ENCODE results near the gene GOLGA7B. TPM values are rescaled to one million over a fixed set of nuclear protein-coding genes. Genes with fewer than 3 reads are reported as not detected.

GOLGA7B gene
- total and polyA plus RNA-seq, 9 of the 15 experiments (the other 6 are each of a cell fraction or from before 2014, with no cell fraction given) = 0.03 to 0.07 (median 0.04) TPM; not detected in 3

DNA sequence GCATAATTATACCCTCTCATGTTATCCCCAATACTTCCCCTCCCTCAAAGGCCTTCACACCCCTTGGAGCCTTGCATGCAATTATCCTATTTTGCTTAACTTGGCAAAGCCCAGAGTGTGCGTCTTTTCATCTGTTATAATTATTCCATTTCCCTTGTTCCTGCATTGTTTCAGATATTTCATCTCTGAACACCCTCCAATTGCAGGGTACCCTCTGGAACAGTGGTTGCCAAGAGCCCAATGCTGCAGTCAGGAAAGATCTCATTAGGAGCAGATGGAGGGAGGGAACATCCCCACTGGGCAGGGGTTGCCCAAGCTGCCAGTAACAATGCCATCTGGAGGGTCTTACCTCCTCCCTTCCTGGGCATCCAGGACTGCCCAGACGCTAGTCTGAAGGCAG is 18.4 kb upstream of the GOLGA7B start:
- peaks cover 0 to 27% of the 10 kb centered on the region in 2 experiments; a peak in 3 of 5 replicates for H3K27me3 ChIP-seq (ENCODE audit: control insufficient read depth in 2 of 2, insufficient read depth in 2 of 2, low read length in 2 of 2)
- no peaks in the 10 kb centered on the region for H3K79me2 ChIP-seq (ENCODE audit: control insufficient read depth, insufficient read depth, low read length)
- no peak overlapping the region for H3K4me2 ChIP-seq (ENCODE audit: insufficient read depth, low read length)
- H4K20me1 ChIP-seq (replicated peaks; ENCODE audit: control insufficient read depth, insufficient read depth, low read length) = no peaks in the 10 kb centered on the region
- no peaks in the 10 kb centered on the region for H3K9me1 ChIP-seq (ENCODE audit: control insufficient read depth, insufficient read depth, low read length)
- no peaks in the 10 kb centered on the region for H3K9me3 ChIP-seq (replicated peaks; ENCODE audit: control insufficient read depth, insufficient read depth, low read depth, low read length)
- no peak overlapping the region for H2AFZ ChIP-seq (ENCODE audit: low read depth, low read length)
- intact Hi-C loops (cut with micrococcal nuclease) (no loop called here), in situ Hi-C loops (cut with MboI) (no loop called here)
- ATAC-seq (no peak), DNase-seq (ENCODE audit: extremely low read depth in 1 of 4, low spot score in 3 of 4) (no peak), FAIRE-seq (no peak)
- BruUV-seq (replicated peaks) = no TSS peak
- H3K9ac ChIP-seq (ENCODE audit: insufficient read depth in 1 of 2, low read depth in 2 of 2, low read length in 2 of 2) = no peak overlapping the region
- WGBS (ENCODE audit: insufficient coverage, low coverage, missing lambda C conversion rate) = 8% methylated on average over 2 of the region's 2 CpGs
- H3K4me1 ChIP-seq (replicated peaks in 1 of 2; ENCODE audit: control insufficient read depth in 2 of 2, insufficient read depth in 2 of 2, low read length in 2 of 2) = no peaks in the 10 kb centered on the region; a peak in 1 of 5 replicates
- no peak overlapping the region for H3K27ac ChIP-seq (ENCODE audit: extremely low read depth, low read depth, low read length)
- CTCF ChIA-PET (ENCODE audit: low intra/inter-chr PET ratio) = interaction anchor here (0.6 kb wide), 1 partner anchor 18 kb away, joined by 4 read pairs; no protein-coding TSS in a partner anchor
- no peak overlapping the region for H3K4me3 ChIP-seq
- POLR2A ChIA-PET = interaction anchor here (1.0 kb wide), 1 partner anchor 86 kb away, joined by 3 read pairs; no protein-coding TSS in a partner anchor
- H3K36me3 ChIP-seq (ENCODE audit: control insufficient read depth, insufficient read depth, low read length) = no peaks in the 10 kb centered on the region
- TF ChIP-seq ZNF707 (CRISPR knock-in tag; conservative IDR thresholded peaks at IDR 0.05) (no peak), ARNT (IDR thresholded peaks at IDR 0.05) (no peak), YBX1 (IDR thresholded peaks at IDR 0.05) (no peak), HIVEP1 (CRISPR knock-in tag; IDR thresholded peaks at IDR 0.05) (no peak), CXXC5 (CRISPR knock-in tag; IDR thresholded peaks at IDR 0.05) (no peak), ZNF764 (CRISPR knock-in tag; IDR thresholded peaks at IDR 0.05; ENCODE audit: low read depth) (no peak), DIDO1 (tag; IDR thresholded peaks at IDR 0.05; ENCODE audit: low read depth) (no peak), ARHGAP35 (IDR thresholded peaks at IDR 0.05; ENCODE audit: partially characterized antibody) (no peak), SIN3A (IDR thresholded peaks at IDR 0.05; ENCODE audit: borderline replicate concordance in 2 of 2, control insufficient read depth in 1 of 2, low read depth in 2 of 2, low read length in 2 of 2) (no peak)
- TF ChIP-seq, protein P1, sequence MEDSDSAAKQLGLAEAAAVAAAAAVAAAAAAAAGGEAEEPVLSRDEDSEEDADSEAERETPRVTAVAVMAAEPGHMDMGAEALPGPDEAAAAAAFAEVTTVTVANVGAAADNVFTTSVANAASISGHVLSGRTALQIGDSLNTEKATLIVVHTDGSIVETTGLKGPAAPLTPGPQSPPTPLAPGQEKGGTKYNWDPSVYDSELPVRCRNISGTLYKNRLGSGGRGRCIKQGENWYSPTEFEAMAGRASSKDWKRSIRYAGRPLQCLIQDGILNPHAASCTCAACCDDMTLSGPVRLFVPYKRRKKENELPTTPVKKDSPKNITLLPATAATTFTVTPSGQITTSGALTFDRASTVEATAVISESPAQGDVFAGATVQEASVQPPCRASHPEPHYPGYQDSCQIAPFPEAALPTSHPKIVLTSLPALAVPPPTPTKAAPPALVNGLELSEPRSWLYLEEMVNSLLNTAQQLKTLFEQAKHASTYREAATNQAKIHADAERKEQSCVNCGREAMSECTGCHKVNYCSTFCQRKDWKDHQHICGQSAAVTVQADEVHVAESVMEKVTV (CRISPR knock-in tag; IDR thresholded peaks at IDR 0.05) = no peak
- TF ChIP-seq, protein P2, sequence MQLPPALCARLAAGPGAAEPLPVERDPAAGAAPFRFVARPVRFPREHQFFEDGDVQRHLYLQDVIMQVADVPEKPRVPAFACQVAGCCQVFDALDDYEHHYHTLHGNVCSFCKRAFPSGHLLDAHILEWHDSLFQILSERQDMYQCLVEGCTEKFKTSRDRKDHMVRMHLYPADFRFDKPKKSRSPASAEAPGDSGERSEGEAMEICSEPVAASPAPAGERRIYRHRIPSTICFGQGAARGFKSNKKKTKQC (CRISPR knock-in tag; IDR thresholded peaks at IDR 0.05) = no peak
- TF ChIP-seq, protein P3, sequence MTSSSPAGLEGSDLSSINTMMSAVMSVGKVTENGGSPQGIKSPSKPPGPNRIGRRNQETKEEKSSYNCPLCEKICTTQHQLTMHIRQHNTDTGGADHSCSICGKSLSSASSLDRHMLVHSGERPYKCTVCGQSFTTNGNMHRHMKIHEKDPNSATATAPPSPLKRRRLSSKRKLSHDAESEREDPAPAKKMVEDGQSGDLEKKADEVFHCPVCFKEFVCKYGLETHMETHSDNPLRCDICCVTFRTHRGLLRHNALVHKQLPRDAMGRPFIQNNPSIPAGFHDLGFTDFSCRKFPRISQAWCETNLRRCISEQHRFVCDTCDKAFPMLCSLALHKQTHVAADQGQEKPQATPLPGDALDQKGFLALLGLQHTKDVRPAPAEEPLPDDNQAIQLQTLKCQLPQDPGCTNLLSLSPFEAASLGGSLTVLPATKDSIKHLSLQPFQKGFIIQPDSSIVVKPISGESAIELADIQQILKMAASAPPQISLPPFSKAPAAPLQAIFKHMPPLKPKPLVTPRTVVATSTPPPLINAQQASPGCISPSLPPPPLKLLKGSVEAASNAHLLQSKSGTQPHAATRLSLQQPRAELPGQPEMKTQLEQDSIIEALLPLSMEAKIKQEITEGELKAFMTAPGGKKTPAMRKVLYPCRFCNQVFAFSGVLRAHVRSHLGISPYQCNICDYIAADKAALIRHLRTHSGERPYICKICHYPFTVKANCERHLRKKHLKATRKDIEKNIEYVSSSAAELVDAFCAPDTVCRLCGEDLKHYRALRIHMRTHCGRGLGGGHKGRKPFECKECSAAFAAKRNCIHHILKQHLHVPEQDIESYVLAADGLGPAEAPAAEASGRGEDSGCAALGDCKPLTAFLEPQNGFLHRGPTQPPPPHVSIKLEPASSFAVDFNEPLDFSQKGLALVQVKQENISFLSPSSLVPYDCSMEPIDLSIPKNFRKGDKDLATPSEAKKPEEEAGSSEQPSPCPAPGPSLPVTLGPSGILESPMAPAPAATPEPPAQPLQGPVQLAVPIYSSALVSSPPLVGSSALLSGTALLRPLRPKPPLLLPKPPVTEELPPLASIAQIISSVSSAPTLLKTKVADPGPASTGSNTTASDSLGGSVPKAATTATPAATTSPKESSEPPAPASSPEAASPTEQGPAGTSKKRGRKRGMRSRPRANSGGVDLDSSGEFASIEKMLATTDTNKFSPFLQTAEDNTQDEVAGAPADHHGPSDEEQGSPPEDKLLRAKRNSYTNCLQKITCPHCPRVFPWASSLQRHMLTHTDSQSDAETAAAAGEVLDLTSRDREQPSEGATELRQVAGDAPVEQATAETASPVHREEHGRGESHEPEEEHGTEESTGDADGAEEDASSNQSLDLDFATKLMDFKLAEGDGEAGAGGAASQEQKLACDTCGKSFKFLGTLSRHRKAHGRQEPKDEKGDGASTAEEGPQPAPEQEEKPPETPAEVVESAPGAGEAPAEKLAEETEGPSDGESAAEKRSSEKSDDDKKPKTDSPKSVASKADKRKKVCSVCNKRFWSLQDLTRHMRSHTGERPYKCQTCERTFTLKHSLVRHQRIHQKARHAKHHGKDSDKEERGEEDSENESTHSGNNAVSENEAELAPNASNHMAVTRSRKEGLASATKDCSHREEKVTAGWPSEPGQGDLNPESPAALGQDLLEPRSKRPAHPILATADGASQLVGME (CRISPR knock-in tag; IDR thresholded peaks at IDR 0.05) = no peak

All from K562 (cell line).